ENCODE measurements around the gene BRSK2. TPM values are rescaled to one million over a fixed set of nuclear protein-coding genes. Genes with fewer than 3 reads are reported as not detected.

BRSK2 gene
- total RNA-seq, 1 donor from 2014 or later, result 0.39 TPM

- DNase-seq (ENCODE audit: low read depth in 2 of 2), result no peak
Measured at GRCh38 chr11:1396375-1396841, 6.7 kb downstream of the BRSK2 start.

DNA sequence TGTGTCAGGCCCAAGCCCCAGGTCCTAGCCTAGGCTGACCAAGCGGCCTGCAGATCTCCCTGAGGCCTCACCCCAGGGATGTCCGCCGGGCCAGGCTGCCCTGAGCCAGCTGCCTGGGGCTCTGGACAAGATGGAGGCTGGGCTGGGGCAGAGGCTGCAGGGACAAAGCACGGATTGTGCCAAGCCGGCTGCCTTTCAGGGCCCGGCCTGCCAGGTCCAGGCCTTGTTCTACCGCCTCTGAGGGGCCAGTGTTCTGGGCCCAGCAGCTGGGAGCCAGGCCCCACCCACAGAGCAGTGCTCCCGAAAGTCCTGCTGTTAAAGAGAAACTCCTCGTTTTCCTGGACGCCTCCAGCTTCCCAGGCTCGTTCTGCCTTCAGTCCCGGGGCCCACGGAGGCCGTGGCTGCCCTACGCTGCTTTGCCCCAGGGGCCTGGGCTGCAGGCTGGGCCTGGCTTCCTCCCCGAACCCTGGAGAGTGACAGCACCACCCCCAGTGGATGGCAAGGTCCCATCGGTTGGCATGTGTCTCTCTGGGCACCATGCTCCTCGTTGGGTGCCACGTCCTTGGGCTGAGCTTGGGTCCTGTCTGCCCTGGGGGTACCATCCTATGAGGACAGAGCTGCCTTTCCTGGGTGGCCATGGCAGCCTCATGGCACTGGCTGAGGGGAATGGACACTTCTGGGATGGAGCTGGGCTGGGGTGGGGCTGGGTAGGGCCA lies 7.6 kb downstream of the BRSK2 start:
- DNase-seq (ENCODE audit: low read depth in 2 of 2), result no peak

- no peak for DNase-seq (ENCODE audit: low read depth in 2 of 2)
Measured at GRCh38 chr11:1397862-1398527, 8.3 kb downstream of the BRSK2 start.

DNA sequence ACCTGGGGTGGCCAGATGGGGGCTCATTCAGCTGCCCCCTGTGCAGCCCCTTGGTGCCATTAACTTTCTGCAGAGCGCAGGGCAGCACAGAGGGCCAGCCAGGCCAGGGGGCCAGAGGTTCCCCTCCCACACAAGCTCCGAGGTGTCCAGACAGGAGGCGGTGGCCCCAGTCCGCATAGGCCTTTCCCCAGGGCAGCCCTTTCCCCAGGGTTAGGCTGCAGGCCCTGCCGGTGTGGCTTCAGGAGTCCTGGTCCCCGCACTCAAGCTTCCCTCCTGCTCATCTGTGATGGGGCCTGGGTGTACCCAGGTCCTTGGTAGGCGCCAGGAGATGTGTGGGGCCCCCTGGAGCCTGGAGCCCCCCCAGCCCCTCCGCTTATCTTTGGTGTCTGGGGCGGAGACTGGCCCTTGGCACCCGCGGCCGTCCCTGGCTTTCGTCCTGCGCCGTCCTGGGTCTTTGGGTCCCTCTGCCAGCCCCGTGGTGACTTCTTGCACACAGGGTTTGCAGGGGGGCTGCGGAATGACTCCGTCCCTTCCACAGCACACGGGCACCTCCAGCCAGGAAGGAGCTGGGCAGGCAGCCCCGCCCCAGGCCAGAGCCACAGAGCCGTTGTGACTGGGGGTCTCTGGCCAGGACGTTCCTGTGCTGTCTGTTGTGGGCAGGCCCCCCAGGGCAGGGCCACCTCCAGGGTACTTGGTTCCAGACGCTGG lies 8.9 kb downstream of the BRSK2 start:
- no peak for DNase-seq (ENCODE audit: low read depth in 2 of 2)

GRCh38 chr11:1399386-1400316 lies 9.9 kb downstream of the BRSK2 start:
- DNase-seq (ENCODE audit: low read depth in 2 of 2), result no peak

DNA sequence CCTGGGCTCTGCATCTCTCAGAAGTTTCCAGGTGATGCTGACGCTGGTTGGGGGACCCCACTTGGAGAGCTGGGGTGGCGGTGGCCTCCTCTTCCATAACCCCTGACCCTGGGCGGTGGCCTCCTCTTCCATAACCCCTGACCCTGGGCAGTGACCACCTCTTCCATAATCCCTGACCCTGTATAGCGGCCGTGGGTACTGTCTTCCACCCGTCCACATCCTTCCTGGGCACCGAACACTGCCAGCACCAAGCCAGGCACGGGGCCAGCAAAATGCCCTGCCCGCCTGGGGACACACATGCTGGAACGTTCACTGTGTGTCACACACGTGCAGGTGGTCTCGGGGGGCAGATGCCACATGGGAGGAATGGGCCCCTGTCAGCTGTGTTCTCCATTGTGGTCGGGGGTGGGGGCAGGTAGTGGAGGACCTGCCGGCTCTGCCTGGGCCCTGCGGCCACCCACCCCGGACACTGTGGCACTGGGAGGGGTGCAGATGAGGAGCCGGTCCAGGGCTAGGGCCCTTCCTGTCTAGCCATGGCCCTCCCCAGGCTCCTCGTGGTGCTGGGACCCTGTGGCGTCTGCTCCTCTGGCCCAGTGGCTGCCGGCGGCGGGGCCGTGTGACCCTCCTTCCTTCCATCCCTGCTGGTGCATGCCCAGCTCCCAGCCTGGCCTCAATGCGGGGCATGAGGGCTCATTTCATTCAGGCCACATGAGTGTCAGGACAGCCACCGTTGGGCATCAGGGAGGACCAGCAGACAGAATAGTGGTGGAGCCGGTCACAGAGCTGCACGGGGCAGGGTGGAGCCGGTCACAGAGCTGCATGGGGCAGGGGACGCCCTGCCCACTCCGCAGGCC lies 10.8 kb downstream of the BRSK2 start:
- DNase-seq (ENCODE audit: low read depth in 2 of 2), result no peak

GRCh38 chr11:1401171-1401445 lies 11.4 kb downstream of the BRSK2 start:
- no peak for DNase-seq (ENCODE audit: low read depth in 2 of 2)

GRCh38 chr11:1401656-1402221 lies 12.0 kb downstream of the BRSK2 start:
- DNase-seq (ENCODE audit: low read depth in 2 of 2), result peak in 1 of 2 donors; percentile 49

DNA sequence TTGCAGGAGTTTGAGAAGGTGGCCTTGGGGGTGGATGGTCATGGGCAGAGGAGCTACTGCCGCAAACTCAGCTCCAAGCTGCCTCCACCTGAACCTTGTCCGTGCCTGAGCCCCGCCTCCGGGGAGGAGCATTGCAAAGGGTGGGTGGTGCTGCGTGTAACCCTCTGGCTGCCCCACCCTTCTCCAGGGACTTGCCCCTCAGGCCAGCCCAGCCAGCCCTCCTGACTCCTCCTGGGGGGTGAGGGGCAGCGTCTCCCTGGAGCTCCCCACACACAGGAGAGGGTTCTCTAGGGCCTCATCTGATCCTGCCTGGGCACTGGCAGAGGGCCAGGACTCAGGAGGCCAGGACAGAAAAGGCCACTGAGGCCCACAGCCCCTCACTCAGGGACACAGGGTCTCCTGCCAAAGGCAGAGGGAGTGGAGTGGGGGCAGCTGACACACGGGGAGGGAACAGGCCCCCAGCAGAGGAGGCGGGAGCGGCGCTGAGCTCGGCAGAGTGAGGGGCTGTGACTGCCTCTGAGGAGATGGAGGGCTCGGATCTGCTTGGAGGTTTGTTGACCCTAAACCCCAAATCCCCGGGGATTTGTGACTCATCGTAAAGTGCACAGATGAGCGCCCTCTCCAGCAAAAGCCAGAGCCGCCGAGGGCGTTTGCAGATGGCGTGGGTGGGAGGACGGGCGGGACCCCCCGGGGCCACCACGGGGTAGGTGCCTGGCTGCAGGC lies 12.8 kb downstream of the BRSK2 start:
- no peak for DNase-seq (ENCODE audit: low read depth in 2 of 2)

DNA sequence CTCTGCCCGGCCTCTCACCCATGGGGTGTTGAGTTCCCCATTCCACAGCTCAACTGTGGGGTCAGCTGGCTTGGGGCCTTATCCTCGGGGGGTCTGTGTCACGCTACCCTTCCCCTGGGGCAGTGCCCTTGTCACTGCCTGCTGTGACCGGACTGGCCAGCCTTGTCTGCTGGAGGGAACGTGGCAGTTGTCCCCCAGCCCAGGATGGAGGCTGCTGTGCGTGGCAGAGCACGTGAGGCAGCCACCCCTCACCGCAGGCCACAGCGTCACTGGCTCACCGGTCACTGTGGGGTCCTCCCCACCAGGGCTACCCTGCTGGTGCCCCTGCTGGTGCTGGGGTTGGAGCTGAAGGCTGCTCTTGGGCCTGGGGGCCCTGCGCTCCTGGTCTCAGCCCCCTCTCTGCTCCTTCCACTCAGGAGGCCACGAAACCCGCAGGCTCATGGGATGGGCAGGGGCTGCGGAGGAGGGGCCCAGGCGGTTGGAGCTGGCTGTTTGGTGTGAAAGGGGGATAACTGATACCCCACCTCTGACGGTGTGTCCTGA lies 13.4 kb downstream of the BRSK2 start:
- DNase-seq (ENCODE audit: low read depth in 2 of 2), result no peak

GRCh38 chr11:1403721-1404460 lies 14.2 kb downstream of the BRSK2 start:
- no peak for DNase-seq (ENCODE audit: low read depth in 2 of 2)

DNA sequence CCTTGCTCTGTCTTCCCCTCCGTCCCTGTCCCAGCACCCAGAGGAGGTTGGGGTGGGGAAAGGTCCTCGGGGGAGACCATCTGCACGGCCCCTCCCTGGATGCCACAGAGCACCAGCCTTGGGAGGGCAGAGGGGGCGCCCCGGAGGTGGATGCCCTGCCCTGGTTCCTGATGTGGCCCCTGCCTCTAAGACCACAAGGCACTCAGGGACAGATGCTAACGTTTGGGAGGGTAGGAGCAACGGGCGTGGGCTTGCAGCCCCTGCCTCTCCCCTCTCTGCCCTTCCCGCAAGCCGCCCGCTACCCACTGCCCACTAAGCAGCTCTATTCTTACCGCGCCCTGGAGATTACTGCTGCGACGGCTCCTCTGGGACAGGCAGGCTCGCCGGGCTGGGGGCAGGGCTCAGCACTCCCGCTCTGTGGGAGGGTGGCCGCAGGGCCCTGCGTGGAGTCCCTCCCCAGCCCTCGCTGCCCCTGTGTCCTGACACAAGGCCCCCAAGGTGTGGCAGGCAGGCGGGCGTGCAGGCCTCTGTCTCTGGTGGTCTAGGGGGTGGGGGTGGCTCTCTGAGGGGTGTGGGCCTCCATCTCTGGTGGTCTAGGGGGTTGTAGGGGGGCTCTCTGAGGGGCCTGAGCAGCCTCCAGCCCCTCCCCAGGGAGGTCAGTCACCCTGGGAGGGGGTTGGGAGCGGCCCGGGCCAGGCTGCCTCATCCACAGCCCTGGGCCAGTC lies 14.9 kb downstream of the BRSK2 start:
- no peak for DNase-seq (ENCODE audit: low read depth in 2 of 2)

- DNase-seq (ENCODE audit: low read depth in 2 of 2), result no peak
Measured at GRCh38 chr11:1405186-1406020, 15.7 kb downstream of the BRSK2 start.

DNA sequence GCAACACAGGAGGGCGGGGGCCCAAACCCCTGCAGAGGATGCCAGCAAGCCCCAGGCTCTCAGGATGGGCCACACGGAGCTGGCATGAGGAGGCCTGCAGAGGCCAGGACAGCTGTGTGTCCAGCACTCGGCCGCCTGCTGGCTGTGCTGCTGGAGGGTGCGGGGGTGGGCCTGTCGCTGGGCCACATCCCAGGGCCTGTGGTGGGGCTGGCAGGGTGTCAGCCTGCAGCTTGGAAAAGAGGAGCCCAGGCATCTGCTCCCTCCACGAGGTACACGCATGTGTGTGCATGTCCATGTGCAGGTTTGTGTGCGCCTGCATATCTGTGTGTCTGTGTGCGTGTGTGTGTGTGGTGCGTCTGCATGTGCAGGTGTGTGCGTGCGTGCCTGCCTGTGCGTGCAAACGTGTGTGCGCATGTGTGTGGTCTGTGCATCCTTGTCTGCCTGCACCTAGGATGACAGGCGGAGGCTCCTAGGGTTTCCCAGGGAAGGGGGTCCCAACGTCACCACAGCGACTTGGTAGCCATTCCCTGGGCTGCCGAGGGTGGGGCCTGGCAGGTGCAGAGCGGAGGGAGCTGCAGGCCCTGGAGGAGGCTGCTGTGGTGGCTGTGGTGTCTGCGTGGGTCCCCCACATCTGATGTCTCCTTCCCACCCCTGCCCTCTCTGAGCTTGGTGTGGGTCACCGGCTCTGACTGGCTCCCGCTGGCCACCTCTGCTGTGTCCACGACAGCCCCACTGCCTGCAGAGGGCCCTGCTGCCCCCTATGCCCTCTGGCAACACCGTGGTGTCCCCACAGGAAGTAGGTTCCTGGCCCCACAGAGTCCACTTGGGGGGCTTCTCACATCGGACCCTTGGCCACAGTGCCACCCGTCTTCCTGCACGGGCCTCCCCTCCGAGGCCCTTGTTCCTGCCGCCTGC lies 17.1 kb downstream of the BRSK2 start:
- no peak for DNase-seq (ENCODE audit: low read depth in 2 of 2)

- DNase-seq (ENCODE audit: low read depth in 2 of 2), result no peak
Measured at GRCh38 chr11:1407668-1408067, 17.9 kb downstream of the BRSK2 start.

GRCh38 chr11:1408346-1408745 lies 18.6 kb downstream of the BRSK2 start:
- no peak for DNase-seq (ENCODE audit: low read depth in 2 of 2)

All from dermis microvascular lymphatic vessel endothelial cell (primary cell).